IMR-90 (cell line): ENCODE results near the gene ITGAE. TPM values are rescaled to one million over a fixed set of nuclear protein-coding genes. Genes with fewer than 3 reads are reported as not detected.
A peak's percentile ranks its signal among the peaks of the same experiment; 100 is the strongest.

Experiments used
- CHD1 ChIP-seq: IDR thresholded peaks from 2 replicates; pipeline ENCODE4 v1.6.1; 2012; ENCODE audit warnings: low read depth, low read length, improper control_type of control experiment
- FOS ChIP-seq: fragments of 150-350 bp; IDR thresholded peaks from 2 replicates; pipeline ENCODE4 v1.6.1; 2016; ENCODE audit warnings: low read depth, low read length
- MAFK ChIP-seq: IDR thresholded peaks from 2 replicates; pipeline ENCODE4 v1.6.1; 2012; ENCODE audit warnings: low read depth, low read length, improper control_type of control experiment
- MAZ ChIP-seq: IDR thresholded peaks from 2 replicates; pipeline ENCODE4 v1.6.1; 2012; ENCODE audit warnings: low read depth, mild to moderate bottlenecking, low read length, improper control_type of control experiment, moderate library complexity, borderline replicate concordance
- NFE2L2 ChIP-seq: fragments of 150-350 bp; IDR thresholded peaks from 2 replicates; pipeline ENCODE4 v1.6.1; 2016; ENCODE audit warnings: low read depth, mild to moderate bottlenecking, low read length
- POLR2A ChIP-seq: IDR thresholded peaks from 2 replicates; pipeline ENCODE4 v1.6.1; 2012; ENCODE audit warnings: mild to moderate bottlenecking, low read depth, low read length
- RAD21 ChIP-seq: IDR thresholded peaks from 2 replicates; pipeline ENCODE4 v1.6.1; 2012; ENCODE audit warnings: low read length, improper control_type of control experiment
- RCOR1 ChIP-seq: IDR thresholded peaks from 2 replicates; pipeline ENCODE4 v1.6.1; 2012; ENCODE audit warnings: mild to moderate bottlenecking, low read length, improper control_type of control experiment; ENCODE audit not compliant: insufficient replicate concordance
- SMC3 ChIP-seq: fragments of 150-350 bp; IDR thresholded peaks from 2 replicates; pipeline ENCODE4 v1.6.1; 2016; ENCODE audit warnings: low read depth, mild to moderate bottlenecking, antibody characterized with exemption, low read length, moderate library complexity
- polyA plus RNA-seq, 3 experiments: library from polyadenylated mRNA; depleted of rRNA; stranded (reverse); fragments of >200 nt; gene quantifications; 2 replicates each; pipeline ENCODE4 v1.2.3, GENCODE V29; 2012; ENCODE audit warnings: low replicate concordance in 1 of 3
- total RNA-seq: library from RNA; depleted of rRNA; stranded (reverse); fragments of >200 nt; gene quantifications from 2 replicates; pipeline ENCODE4 v1.2.3, GENCODE V29; 2012

Gene ITGAE
- total and polyA plus RNA-seq, 2 of the 4 experiments (the other 2 are of a cell fraction), result 54.1 to 60.8 TPM

GRCh38 chr17:3723556-3724377, 77.2 kb downstream of the ITGAE start, which contains the start of gene HASPIN (continued):
- TF ChIP-seq NFE2L2 (no peak), SMC3 (no peak), RAD21 (no peak), CHD1 (no peak), FOS (no peak), POLR2A (no peak; the same call in 1 of the 2 replicates), RCOR1 (no peak), MAZ (peak; percentile 44; the same call in 1 of the 2 replicates), MAFK (no peak)
